Panc1 (cell line): Measurements from ENCODE around the gene POFUT1. TPM values are rescaled to one million over a fixed set of nuclear protein-coding genes. Genes with fewer than 3 reads are reported as not detected.

ENCODE experiments used
- ATAC-seq: fragments of 200-7000 bp; cut with Tn5 transposase; 2 replicates; pipeline ENCODE4 v1.9.1; 2020; ENCODE audit warnings: mild to moderate bottlenecking, moderate library complexity
- BruUV-seq: library from RNA; stranded (reverse); fragments of 400-500 nt; replicated peaks from 2 replicates; lab custom pipeline; 2021; lab: Mats Ljungman, UMichigan
- CTCF ChIA-PET: fragments of 300-600 bp; sonication (Branson Sonifier 250); formaldehyde crosslinking; loops from one replicate; lab custom pipeline; 2022; ENCODE audit warnings: antibody characterized with exemption; lab: Charles Lee
- POLR2A ChIA-PET: fragments of 300-600 bp; sonication (Branson Sonifier 250); formaldehyde crosslinking; loops from one replicate; lab custom pipeline; 2022; ENCODE audit warnings: antibody characterized with exemption; lab: Charles Lee
- DNase-seq: peaks from one replicate; pipeline ENCODE4 v3.0.0-alpha.2; 2010; ENCODE audit warnings: low read depth, low spot score
- H3K27ac ChIP-seq: 2 replicates; pipeline ENCODE4 v1.5.1; 2011; ENCODE audit warnings: mild to moderate bottlenecking, low read length, inconsistent platforms
- H3K27me3 ChIP-seq: fragments of 200-500 bp; sonication (Bioruptor generic); 2 replicates; pipeline ENCODE4 v1.6.0; 2014; ENCODE audit warnings: low read length, inconsistent platforms; ENCODE audit not compliant: control insufficient read depth, insufficient read depth
- H3K36me3 ChIP-seq: fragments of 200-500 bp; sonication (Bioruptor generic); 2 replicates; pipeline ENCODE4 v1.5.1; 2014; ENCODE audit warnings: inconsistent platforms, mild to moderate bottlenecking, low read length, moderate library complexity; ENCODE audit not compliant: control insufficient read depth, insufficient read depth
- H3K4me1 ChIP-seq: 2 replicates; pipeline ENCODE4 v1.5.1; 2011; ENCODE audit warnings: inconsistent platforms, mild to moderate bottlenecking, low read length, moderate library complexity; ENCODE audit not compliant: control insufficient read depth, insufficient read depth
- H3K4me3 ChIP-seq, 2 experiments: 2 replicates each; pipeline ENCODE4 v1.5.1; 2011 to 2012; ENCODE audit warnings: low read depth in 2 of 2, low read length in 2 of 2, mild to moderate bottlenecking in 2 of 2, inconsistent platforms in 1 of 2, moderate library complexity in 1 of 2
- H3K9me3 ChIP-seq: fragments of 200-500 bp; sonication (Bioruptor generic); 2 replicates; pipeline ENCODE4 v1.5.1; 2014; ENCODE audit warnings: low read depth, mild to moderate bottlenecking, inconsistent platforms, low read length, moderate library complexity; ENCODE audit not compliant: control insufficient read depth, insufficient read depth
- POLR2AphosphoS5 ChIP-seq: IDR thresholded peaks from 2 replicates; pipeline ENCODE4 v1.6.1; 2012; ENCODE audit warnings: mild to moderate bottlenecking, low read depth, low read length, moderate library complexity
- SIN3A ChIP-seq: IDR thresholded peaks from 2 replicates; pipeline ENCODE4 v1.6.1; 2012; ENCODE audit warnings: low read depth, mild to moderate bottlenecking, low read length, moderate library complexity, borderline replicate concordance; ENCODE audit not compliant: insufficient read depth
- TCF7L2 ChIP-seq: IDR thresholded peaks from 2 replicates; pipeline ENCODE4 v1.6.1; 2011; ENCODE audit warnings: mild to moderate bottlenecking, low read depth, low read length, inconsistent platforms
- in situ Hi-C: cut with HindIII; loops from 2 replicates; pipeline ENCODE4 v1.10.0; 2016; ENCODE audit warnings: low sequenced_read_pairs, low pct_unique_long_range_greater_than_20kb
- intact Hi-C: fragments of 100-400 bp; cut with micrococcal nuclease; formaldehyde crosslinking; loops from one replicate; pipeline ENCODE4 v1.10.0; 2022; ENCODE audit not compliant: unreplicated experiment
- total RNA-seq: library from RNA; stranded (reverse); gene quantifications from one replicate; pipeline ENCODE4 v1.2.1, GENCODE V29; 2021; ENCODE audit not compliant: unreplicated experiment
- TF ChIP-seq, protein P1 (sequence below), 2 experiments: IDR thresholded peaks; 2 replicates each; pipeline ENCODE4 v1.6.1; 2011 to 2012; ENCODE audit warnings: low read depth in 2 of 2, control low read depth in 1 of 2, low read length in 1 of 2, mild to moderate bottlenecking in 1 of 2, moderate library complexity in 1 of 2; ENCODE audit not compliant: insufficient read depth in 1 of 2
- TF ChIP-seq, protein P2 (sequence below): fragments of 450-650 bp; IDR thresholded peaks from 2 replicates; pipeline ENCODE4 v1.5.1; 2017; ENCODE audit warnings: mild to moderate bottlenecking

Gene POFUT1
- total RNA-seq, 1 experiment from 2014 or later: 138 TPM

DNA sequence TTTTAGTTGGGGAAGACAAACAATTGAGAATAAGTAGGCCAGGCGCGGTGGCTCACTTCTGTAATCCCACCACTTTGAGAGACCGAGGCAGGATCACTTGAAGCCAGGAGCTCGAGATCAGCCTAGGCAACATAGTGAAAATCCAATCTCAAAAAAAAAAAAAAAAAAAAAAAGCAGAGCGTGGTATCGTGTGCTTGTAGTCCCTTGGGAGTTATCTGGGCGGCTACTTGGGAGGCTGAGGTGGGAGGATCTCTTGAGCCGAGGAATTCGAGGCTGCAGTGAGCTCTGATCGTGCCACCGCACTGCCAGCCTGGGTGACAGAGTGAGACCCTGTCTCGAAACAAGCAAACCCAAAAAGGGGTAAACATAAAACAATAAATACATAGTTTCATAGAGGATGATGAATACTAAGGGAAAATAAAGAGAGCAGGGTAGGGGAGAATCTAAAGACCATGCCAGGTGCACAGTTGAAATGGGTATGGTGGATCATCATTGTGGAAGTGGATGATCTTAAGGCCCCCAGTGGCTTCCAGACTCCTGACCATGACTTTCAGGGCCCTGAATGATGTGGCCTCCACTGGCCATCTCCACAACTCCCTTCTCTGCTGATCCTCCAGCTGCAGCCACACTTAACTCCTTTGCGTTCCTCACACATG lies 947 bp downstream of the POFUT1 start:
- no peak for ATAC-seq
- POLR2A ChIA-PET: interaction anchor here (0.6 kb wide), 2 partner anchors 34 to 180 kb away, joined by 3 to 8 read pairs; no protein-coding TSS in a partner anchor
- CTCF ChIA-PET: interaction anchor here (0.6 kb wide), 1 partner anchor 182 kb away, joined by 3 read pairs; no protein-coding TSS in a partner anchor
- no peaks in the 10 kb centered on the region for H3K9me3 ChIP-seq
- intact Hi-C loops (no loop called here), in situ Hi-C loops (no loop called here)
- H3K27ac ChIP-seq: peak overlapping the region; percentile 93
- TF ChIP-seq, protein P1, sequence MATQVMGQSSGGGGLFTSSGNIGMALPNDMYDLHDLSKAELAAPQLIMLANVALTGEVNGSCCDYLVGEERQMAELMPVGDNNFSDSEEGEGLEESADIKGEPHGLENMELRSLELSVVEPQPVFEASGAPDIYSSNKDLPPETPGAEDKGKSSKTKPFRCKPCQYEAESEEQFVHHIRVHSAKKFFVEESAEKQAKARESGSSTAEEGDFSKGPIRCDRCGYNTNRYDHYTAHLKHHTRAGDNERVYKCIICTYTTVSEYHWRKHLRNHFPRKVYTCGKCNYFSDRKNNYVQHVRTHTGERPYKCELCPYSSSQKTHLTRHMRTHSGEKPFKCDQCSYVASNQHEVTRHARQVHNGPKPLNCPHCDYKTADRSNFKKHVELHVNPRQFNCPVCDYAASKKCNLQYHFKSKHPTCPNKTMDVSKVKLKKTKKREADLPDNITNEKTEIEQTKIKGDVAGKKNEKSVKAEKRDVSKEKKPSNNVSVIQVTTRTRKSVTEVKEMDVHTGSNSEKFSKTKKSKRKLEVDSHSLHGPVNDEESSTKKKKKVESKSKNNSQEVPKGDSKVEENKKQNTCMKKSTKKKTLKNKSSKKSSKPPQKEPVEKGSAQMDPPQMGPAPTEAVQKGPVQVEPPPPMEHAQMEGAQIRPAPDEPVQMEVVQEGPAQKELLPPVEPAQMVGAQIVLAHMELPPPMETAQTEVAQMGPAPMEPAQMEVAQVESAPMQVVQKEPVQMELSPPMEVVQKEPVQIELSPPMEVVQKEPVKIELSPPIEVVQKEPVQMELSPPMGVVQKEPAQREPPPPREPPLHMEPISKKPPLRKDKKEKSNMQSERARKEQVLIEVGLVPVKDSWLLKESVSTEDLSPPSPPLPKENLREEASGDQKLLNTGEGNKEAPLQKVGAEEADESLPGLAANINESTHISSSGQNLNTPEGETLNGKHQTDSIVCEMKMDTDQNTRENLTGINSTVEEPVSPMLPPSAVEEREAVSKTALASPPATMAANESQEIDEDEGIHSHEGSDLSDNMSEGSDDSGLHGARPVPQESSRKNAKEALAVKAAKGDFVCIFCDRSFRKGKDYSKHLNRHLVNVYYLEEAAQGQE (IDR thresholded peaks at IDR 0.05; ENCODE audit: insufficient read depth in 1 of 2, low read depth in 2 of 2, low read length in 1 of 2): no peak
- TF ChIP-seq POLR2AphosphoS5 (0 out of 2 replicates have a peak, but pooled peaks have one; percentile 23), SIN3A (no peak), TCF7L2 (no peak)
- DNase-seq: no peak
- BruUV-seq: no TSS peak
- no peaks in the 10 kb centered on the region for H3K27me3 ChIP-seq
- peak overlapping the region; percentile 66 to 100 for H3K4me3 ChIP-seq
- H3K4me1 ChIP-seq: peaks cover 36% of the 10 kb centered on the region
- H3K36me3 ChIP-seq: peaks cover 7% of the 10 kb centered on the region; the same call in 1 of the 2 replicates

DNA sequence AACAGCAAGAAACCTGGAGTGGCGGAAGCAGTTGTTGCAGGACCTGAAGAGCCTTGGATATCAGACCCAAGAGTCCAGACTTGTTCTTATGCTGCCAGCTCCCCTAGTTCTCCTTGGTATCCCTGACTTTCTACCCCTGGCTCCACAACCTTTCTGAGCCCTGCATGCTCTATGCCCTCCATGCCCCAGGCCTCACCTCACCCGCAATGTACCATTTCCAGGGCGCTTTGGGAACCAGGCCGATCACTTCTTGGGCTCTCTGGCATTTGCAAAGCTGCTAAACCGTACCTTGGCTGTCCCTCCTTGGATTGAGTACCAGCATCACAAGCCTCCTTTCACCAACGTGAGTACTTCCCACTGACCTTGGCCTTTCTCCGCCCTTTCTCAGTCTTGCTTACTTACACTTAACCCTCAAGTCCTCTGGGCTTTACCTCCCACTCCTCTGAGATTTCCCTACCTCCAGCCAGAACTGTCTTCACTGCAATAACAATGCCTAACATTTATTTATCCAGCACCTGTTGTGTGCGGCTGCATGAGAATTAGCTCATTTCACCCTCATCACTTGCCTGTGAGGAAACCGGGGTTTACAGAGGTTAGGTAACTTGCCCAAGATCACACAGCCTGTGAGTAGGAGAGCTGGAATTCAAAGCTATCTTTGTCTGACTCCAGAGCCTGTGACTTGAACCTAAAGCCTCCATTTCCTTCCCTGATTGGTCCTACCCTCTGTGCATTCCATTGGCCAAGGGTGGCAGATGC lies 2.3 kb downstream of the POFUT1 start:
- intact Hi-C loops: no loop called here

DNA sequence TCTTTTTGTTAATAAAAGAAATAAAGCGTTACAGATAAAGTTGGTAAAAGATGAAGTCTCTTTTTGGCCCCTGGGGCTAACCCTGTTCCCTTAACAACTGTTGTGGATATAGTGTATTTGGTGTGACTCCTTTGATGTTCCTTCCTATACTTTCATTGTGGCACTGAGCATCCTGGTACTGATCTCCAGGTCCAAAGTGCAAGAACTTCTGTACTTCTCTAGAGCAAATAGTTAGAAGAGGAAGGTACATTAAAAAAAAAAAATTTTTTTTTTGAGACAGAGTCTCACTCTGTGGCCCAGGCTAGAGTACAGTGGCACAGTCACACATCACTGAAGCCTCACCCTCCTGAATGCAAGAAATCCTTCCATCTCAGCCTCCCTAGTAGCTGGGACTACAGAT lies 6.2 kb downstream of the POFUT1 start:
- ChIA-PET CTCF (interaction anchor here (0.5 to 0.6 kb wide), 2 partner anchors 208 to 511 kb away, joined by 3 to 4 read pairs; no protein-coding TSS in a partner anchor), POLR2A (no interaction called here)
- H3K27me3 ChIP-seq: no peaks in the 10 kb centered on the region
- H3K9me3 ChIP-seq: no peaks in the 10 kb centered on the region
- TF ChIP-seq TCF7L2 (no peak), POLR2AphosphoS5 (no peak), SIN3A (no peak)
- TF ChIP-seq, protein P2, sequence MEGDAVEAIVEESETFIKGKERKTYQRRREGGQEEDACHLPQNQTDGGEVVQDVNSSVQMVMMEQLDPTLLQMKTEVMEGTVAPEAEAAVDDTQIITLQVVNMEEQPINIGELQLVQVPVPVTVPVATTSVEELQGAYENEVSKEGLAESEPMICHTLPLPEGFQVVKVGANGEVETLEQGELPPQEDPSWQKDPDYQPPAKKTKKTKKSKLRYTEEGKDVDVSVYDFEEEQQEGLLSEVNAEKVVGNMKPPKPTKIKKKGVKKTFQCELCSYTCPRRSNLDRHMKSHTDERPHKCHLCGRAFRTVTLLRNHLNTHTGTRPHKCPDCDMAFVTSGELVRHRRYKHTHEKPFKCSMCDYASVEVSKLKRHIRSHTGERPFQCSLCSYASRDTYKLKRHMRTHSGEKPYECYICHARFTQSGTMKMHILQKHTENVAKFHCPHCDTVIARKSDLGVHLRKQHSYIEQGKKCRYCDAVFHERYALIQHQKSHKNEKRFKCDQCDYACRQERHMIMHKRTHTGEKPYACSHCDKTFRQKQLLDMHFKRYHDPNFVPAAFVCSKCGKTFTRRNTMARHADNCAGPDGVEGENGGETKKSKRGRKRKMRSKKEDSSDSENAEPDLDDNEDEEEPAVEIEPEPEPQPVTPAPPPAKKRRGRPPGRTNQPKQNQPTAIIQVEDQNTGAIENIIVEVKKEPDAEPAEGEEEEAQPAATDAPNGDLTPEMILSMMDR: no peak
- TF ChIP-seq, protein P1 (IDR thresholded peaks at IDR 0.05; ENCODE audit: insufficient read depth in 1 of 2, low read depth in 2 of 2, low read length in 1 of 2): no peak
- DNase-seq (no peak), ATAC-seq (no peak)
- intact Hi-C loops: no loop called here
- H3K4me3 ChIP-seq: no peak overlapping the region
- BruUV-seq: no TSS peak
- in situ Hi-C loops: loop anchor here (10.0 kb wide), 1 partner anchor 169 kb away; no protein-coding TSS in a partner anchor
- peaks cover 7% of the 10 kb centered on the region for H3K4me1 ChIP-seq
- H3K27ac ChIP-seq: no peak overlapping the region
- H3K36me3 ChIP-seq: peaks cover 11% of the 10 kb centered on the region

More for the DNA sequence above, 2.3 kb downstream of the POFUT1 start:
- Histone ChIP-seq H3K27ac (no peak overlapping the region), H3K36me3 (peaks cover 7% of the 10 kb centered on the region; the same call in 1 of the 2 replicates), H3K4me3 (no peak overlapping the region), H3K27me3 (no peaks in the 10 kb centered on the region), H3K4me1 (peaks cover 27% of the 10 kb centered on the region), H3K9me3 (no peaks in the 10 kb centered on the region)
- no peak for ATAC-seq
- in situ Hi-C loops: loop anchor here (10.0 kb wide), 1 partner anchor 165 kb away; no protein-coding TSS in a partner anchor
- BruUV-seq: no TSS peak
- TF ChIP-seq POLR2AphosphoS5 (0 out of 2 replicates have a peak, but pooled peaks have one; percentile 24), SIN3A (no peak)
- POLR2A ChIA-PET: no interaction called here
- CTCF ChIA-PET: interaction anchor here (0.5 kb wide), 1 partner anchor 70 kb away, joined by 5 read pairs; no protein-coding TSS in a partner anchor
- no peak for DNase-seq
